ENCODE data around the gene SQSTM1. TPM values are rescaled to one million over a fixed set of nuclear protein-coding genes. Genes with fewer than 3 reads are reported as not detected.

SQSTM1 gene
- total RNA-seq, 1 donor from 2014 or later = 365 TPM

DNA sequence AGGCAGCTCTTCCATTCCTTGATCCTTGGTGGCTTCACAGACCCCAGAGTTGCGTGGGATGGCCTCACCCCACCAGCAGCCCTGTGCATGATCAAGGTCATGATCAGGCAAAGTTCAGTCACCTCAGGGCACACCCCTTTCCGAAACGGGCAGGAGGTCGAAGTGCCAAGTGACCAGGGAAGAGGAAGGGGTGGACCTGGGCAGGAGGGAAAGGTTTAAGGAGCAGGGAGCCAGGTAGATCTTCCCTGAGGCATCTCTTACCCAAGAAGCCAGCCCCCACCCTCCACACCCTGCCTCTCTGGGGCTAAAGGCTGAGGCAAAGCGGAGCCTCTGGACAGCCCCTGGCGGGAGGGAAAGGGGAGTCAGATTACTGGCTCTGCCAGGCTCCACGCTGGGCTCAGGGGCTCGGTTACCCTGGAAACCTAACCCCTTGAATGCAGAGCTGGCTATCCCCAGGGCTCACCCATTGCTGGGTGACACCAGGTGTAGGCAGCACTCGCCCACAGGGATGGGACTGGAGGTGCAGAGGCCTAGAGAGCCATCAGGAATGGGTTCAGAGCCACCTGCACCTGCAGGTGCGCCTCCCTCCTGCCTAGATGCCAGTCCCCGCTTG lies 17.6 kb upstream of the SQSTM1 start:
- ATAC-seq (no peak), DNase-seq (ENCODE audit: low spot score) (no peak)

DNA sequence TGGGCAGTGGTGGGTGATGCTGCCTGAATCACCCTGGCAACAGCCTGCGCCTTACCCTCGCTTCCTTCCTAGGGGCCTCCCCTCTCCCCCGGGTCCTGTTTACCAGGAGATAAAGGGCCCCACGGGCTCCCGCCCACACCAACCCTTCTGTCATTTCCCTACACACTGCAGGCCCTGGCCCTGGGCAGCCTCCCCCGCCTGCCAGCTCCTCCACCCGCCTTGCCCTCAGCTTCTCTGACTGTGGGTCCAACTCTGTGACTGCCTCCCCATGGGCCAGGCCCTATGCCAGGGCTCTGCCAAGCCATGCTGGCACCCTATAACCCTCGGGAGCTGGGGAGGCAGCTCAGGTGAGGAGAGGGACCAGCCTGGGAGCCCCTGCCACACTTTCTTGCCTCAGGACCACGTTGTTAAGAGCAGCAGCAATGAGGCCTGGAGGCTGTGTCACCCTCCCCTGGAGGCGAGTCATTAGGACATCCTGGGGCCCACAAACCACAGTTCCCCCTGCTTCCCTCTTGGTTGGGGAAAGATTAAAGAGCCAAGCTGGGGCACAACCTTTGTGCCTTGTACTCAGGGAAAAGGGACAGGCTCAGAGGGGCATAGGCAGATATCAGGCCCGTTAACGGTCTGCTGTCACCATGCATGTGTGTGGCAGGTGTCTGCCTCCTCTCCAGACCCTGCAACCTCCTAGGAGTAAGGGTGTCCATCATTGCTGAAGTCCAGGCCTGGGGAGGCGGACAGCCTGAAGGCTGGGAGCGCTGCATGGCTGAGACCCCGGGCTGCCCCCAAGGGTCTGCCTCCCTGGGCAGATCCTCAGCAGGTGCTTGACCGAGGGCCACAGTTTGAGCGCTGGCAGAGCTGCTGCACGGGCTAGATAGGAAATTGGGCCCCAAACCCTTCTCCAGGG lies 16.8 kb upstream of the SQSTM1 start:
- no peak for ATAC-seq
- no peak for DNase-seq (ENCODE audit: low spot score)
- intact Hi-C loops (cut with DNase I) = no loop called here

More for the DNA sequence above, 17.6 kb upstream of the SQSTM1 start:
- intact Hi-C loops (cut with DNase I) = no loop called here

GRCh38 chr5:179804555-179804947 lies 16.2 kb upstream of the SQSTM1 start:
- intact Hi-C loops (cut with DNase I) = no loop called here
- no peak for ATAC-seq
- no peak for DNase-seq (ENCODE audit: low spot score)

GRCh38 chr5:179805070-179805528 lies 15.6 kb upstream of the SQSTM1 start:
- intact Hi-C loops (cut with DNase I) = no loop called here
- no peak for ATAC-seq
- no peak for DNase-seq (ENCODE audit: low spot score)

DNA sequence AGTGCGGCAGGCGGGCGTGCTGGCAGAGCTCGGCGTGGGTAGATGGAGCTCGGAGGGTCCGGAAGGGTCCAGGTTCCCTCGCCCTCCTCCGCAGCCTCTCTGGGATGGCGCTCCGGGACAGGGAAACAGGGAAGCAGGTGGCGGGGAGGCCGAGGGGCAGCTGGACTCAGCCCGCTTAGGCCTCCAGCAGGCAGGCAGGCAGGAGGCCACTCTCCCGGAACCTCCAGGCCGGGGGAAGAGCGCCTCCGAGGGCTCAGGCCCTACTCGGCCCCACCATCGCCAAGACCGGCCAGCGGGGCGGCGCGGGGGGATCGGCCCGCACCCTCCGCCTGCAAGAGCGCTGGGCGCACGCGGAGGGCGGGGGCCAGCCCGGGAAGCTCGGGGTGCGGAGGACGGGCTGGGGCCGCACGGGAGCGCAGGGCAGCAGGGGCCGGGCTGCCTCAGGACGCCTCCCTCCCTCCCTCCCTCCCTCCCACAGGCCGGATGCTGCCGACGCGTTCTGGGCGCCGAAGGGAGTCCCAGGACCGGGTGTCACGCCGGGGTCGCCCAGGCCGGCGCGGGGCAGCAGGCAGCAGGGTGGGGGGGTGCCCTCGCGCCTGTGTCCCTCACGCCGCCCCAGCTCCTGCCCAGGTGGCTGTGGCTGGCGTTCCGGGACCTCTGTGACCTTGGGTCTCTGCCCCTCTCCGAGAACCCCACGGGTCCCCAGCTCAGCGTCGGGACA lies 15.0 kb upstream of the SQSTM1 start:
- DNase-seq (ENCODE audit: low spot score) = peak; percentile 71
- intact Hi-C loops (cut with DNase I) = no loop called here
- peak; percentile 15 for ATAC-seq

DNA sequence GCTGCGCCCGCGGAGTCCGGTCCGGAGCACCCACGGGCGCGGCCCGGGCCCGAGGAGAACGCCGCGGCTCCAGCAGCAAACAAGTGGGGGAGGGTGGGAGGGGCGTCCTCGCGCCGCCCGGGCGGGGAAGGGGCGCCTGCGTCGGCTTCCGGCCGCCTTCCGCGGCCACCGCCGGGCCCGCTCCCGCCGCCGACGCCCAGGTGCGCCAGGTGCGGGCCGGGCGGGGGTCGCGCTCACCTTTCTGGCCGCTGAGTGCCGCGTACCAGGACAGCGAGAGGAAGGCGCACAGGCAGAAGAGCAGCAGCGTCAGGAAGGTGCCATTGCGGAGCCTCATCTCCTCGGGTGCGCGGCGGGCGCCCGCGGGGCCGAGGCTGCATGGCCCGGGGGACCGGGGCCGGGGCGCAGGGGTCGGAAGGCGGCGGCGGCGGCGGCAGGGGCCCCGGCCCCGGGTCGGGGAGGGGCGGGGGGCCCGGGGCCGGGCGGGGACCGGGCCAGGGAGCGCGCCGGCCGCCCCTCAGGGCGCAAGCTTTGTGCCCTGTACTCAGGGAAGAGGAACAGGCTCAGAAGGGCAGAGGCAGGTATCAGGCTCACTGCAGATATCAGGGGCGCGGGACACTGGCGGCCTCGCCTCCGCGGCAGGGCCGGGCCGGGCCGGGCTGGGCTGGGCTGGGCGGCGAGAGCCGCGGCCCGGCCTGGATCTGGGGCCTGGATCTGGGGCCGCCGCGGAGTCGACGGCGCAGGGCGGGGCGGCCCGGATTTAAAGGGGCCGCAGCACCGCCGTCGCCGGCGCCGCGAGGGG lies 14.3 kb upstream of the SQSTM1 start, which contains the start of gene MGAT4B:
Gene MGAT4B (minus strand): TSS at position 617 of the 799 bp plus-strand sequence. CDS start 283 bp downstream, at position 334.
- ATAC-seq = peak; percentile 78
- peak; percentile 85 for DNase-seq (ENCODE audit: low spot score)
- intact Hi-C loops (cut with DNase I) = no loop called here

DNA sequence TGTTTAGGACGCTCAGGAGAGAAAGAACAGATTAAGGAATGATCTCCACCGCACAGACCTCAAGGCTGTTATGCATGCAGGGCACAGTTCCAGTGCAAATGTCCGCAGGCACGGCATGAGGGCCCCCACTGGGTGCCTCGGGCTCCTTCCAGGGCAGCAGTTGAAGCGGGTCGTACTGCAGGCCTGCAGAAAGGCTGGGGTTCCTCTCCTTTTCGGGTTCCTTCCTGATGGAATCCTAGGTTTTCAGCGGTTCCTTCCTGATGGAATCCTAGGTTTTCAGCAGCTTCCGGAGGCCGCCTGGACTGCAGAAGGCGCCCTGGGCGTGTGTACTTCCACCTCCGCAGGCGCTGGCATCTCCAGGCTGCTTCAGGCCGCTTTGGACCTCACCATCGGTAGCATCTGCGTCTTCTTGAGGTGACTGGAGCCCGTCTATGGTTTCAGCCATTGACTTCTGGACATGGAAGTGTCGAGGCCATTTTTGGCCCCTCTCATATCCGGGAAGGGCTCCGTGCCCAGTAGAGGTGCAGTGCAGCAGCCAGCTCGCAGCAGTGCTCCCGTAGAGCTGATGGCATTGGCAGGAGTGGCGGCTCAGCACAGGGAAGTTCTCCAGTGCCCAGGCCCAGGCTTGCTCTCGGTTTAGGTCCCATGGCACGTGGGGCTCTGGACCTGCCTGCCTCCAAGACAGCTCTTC lies 8.4 kb upstream of the SQSTM1 start:
- DNase-seq (ENCODE audit: low spot score) (no peak), ATAC-seq (no peak)
- intact Hi-C loops (cut with DNase I) = no loop called here

GRCh38 chr5:179812997-179813607 lies 7.6 kb upstream of the SQSTM1 start:
- no peak for ATAC-seq
- intact Hi-C loops (cut with DNase I) = no loop called here
- DNase-seq (ENCODE audit: low spot score) = no peak

GRCh38 chr5:179814090-179814489 lies 6.6 kb upstream of the SQSTM1 start:
- DNase-seq (ENCODE audit: low spot score) (no peak), ATAC-seq (no peak)
- intact Hi-C loops (cut with DNase I) = no loop called here

GRCh38 chr5:179815491-179816249 lies 5.0 kb upstream of the SQSTM1 start:
- DNase-seq (ENCODE audit: low spot score) = no peak
- intact Hi-C loops (cut with DNase I) = no loop called here
- ATAC-seq = no peak

DNA sequence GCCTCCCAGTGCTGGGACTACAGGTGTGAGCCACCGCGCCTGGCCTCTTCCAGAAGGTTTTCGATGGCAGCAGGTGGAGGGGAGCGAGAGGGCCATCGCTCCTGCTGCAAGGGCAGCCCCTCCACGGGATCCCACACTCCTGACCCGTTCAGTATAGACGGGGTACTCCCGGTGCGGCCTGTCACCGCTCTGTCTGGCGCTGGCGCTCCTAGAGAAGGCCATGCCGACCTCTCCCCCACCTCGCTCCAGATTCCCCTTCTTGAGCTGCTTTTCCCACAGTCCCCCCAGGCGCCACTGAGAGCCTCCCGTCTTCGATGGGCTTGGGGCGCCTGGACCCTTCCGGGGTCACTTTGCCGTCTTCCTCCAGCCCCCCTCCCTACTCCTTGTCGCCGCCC lies 4.3 kb upstream of the SQSTM1 start:
- intact Hi-C loops (cut with DNase I) = no loop called here
- DNase-seq (ENCODE audit: low spot score) (no peak), ATAC-seq (no peak)

GRCh38 chr5:179816796-179817469 lies 3.8 kb upstream of the SQSTM1 start:
- ATAC-seq (no peak), DNase-seq (ENCODE audit: low spot score) (no peak)
- intact Hi-C loops (cut with DNase I) = no loop called here

DNA sequence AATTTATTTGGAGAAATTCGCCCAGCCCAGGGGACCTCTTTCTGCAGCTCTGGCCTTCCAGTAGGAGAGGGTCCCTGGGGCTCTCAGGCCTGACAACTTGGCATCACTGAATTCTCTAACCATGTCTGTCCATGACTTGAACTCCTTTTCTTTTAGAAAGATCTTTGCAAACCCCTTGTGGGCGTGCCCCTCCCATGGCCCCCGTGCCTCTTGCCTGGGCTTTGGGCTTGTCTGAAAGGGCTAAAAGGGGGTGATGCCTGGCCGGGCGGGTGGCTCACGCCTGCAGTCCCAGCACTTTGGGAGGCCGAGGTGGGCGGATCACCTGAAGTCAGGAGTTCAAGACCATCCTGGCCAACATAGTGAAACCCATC lies 3.2 kb upstream of the SQSTM1 start:
- no peak for DNase-seq (ENCODE audit: low spot score)
- ATAC-seq = no peak
- intact Hi-C loops (cut with DNase I) = no loop called here

DNA sequence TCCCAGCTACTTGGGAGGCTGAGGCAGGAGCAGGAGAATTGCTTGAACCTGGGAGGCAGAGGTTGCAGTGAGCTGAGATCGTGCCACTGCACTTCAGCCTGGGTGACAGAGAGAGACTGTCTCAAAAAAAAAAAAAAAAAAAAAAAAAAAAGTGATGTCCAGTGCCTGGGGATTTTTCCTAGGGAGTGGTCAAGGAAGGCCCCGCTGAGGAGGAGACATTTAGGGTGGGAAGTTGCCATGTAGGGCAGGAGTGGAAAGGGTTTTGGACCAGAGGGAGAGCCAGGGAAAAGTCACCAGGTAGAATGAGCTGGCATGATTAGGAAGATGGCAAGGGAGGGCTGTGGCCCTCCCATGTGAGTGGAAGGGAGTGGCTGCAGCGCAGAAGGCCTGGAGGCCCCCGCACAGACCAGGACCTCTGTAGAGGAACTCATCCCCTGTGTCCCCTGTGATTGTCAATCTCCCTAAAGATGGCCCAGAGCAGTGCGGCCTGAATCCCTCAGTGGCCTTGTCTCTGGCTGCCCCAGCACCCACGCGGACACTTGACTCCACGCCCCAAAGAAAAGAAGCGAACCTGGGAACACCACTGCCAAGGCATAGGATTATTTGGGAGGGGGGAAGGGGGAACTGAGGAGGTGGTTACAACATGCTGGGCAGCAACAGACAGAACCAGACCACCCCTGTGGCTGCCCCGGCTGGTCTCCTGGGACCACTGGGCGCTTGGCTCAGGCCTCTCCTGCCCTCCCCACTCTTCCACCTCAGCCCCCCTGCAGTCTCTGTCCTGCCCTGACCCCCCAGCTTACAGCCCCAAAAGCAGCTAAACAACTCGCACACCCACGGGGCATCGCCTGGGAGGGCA lies 2.6 kb upstream of the SQSTM1 start:
- ATAC-seq (no peak), DNase-seq (ENCODE audit: low spot score) (peak; percentile 68)
- intact Hi-C loops (cut with DNase I) = no loop called here

DNA sequence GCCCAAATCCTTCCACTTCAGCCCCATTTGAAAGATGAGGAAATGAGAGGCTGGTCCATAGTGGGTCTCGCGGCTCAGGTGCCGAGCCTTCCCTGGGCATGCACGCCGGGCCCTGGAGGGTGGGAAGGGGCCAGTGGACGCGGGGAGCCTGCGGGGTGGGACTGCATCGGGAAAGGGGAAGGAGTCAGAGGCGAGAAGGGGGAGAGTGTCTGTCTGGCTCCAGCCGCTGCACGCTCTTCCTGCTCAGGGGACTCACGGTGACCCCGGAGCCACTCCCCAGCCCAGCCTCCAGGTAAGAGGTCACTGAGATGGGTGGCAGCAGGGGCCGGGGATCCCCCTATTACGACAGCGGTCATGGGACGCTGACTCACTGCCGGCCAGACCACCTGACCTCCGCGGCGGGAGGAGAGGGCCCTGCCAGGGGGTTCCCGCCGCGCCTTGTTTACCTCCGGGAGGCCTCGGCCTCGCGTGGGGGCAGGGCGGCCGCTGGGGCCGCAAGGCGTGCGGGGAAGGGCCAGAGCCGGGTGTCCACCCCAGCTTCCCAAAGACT lies 1.9 kb upstream of the SQSTM1 start:
- peak; percentile 98 for DNase-seq (ENCODE audit: low spot score)
- ATAC-seq = peak; percentile 88
- intact Hi-C loops (cut with DNase I) = no loop called here

Data from sciatic nerve (tissue), 2 donors.